G401.6 (cell line): Measurements from ENCODE around the gene XAB2.

Source experiments
- FAIRE-seq: peaks from 2 replicates; lab custom pipeline; 2012; peaks lifted over from hg19 to GRCh38; lab: Jason Lieb, UNC

XAB2 gene

DNA sequence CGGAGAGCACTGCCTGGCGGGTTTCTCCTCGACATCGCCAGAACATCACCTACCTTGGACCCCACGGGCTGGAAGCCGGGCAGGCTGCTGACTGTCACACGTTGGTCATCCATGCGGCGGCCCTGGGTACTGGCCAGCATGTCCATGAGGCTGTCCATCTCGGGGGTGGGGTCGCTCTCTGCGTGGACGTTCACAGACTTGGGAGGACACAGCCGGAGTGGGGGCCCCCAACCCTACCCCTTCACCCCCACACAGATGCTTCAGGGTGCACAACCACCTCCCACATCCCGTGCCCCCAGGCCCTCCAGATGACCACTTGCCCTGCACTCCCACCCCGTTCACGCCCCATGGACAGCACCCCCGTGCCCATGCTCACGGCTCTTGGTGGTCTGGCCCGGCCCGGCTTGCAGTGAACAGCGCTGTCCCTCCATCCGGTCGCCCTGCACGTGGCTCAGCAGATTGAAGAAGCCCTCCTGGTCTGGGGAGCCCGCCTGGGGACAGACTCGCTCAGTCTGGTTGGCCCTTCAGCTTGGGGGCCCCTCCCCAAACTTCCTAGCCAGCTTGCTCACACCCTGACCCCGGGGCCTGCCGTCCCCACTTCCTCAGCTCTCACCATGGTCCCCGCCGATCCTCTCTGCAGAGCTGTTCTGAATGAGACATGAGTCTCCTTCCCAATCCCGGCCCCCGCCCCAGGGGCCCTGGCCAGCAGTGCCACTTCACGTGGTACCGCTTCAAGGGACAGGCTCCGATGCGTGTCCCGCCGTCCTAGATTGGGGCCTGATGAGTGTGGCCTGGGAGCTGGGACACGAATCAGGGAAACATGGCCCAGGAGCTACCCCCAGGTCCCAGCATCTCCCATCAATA is 3.2 kb upstream of the XAB2 start:
- no peak for FAIRE-seq

DNA sequence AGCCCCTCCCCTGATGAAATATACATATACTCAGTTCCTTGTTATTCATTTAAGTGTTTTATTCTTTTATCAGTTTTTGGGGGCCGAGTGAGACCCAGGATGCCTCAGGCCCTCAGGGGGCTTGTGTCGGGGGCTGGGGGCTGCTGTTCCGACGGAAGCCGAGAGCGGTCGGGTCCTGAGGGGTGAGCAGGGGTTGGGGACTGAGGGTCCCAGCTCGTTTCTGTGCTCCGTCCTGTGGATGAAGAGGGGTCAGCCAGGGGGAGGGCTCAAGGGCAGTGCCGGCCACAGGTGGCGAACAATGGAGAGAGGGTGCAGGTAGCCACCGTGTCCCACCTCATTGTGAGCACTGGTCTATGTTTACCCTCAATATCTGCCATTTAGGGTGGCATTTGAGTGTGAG is 2.2 kb upstream of the XAB2 start:
- FAIRE-seq = no peak

DNA sequence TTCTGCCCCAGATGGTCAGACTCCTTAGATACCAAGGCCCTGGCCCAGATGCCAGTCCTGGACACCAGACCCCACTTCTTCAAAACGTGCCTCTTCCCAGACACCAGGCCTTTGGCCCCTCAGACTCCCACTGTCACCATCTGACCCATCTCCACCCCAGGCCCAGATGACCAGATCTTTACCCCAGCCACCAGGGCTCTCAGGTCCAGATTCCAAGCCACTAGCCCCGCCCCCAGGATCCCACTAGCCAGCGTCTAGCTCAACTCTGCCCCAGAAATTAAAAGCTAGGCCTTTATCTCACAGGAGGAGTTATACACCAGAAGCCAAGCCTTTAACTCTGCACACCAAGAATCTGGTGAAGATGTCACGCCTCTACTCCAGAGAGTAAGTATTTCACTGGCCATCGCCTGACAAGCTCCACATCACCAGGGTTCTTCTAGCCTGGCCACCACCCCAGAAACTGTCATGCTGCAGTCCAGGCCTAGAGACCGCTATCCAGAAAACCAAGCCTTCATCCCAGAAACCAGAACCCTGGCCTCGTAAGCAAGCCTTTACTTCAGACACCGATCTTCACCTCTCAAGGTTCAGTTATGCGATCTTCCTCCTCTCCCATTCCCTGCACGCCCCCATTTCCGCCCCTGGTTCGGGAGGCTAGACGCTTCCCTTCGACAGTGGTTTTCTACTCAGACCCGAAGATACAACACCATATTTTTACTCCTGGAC is 595 bp downstream of the XAB2 start:
- no peak for FAIRE-seq

DNA sequence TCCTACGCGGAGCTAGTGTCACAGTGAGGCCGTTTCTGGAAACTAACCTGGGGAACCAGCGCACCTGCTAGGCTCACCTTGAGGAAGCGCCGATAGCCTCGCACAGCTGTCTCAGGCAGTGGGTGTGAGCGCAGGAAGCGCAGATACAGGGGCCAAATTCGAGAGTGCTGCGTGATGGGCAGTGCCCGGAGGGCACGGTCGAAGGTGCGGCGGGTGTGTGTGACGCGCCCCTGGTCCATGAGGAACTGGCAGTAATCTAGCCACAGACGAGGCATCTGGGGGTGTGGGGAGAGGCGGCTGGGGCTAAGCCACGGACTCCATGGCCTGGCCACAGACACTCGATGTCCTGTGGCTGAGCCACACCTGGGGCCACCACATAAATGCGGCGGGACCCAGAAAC is 2.2 kb downstream of the XAB2 start:
- no peak for FAIRE-seq

DNA sequence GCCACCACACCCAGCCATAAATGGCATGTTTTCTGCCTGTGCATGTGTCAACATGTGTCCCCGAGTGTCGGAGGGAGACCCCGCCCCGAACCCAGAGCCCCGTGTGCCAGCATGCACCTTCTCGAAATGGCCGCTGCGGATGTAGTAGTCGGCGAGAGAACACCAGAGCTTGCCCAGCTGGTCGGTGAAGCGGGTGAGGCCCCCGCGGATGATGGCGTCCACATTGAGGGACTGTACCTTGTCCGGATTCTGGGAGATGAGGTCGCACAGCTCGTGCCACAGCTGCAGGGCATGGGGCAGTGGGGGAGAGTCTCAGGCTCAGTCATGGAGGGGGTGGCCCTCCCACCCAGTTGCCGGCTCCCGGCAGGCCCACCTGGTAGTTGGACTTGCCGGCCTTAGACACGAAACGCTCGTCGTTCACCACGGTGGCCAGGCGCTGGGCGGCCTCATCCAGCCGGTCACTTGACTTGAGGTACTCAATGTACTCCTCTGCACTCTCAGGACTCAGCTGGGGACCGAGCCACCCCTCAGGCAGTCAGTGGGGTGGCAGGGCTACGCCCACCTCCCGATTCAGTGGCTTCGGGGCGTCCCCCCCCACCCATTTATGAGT is 3.5 kb downstream of the XAB2 start:
- FAIRE-seq = no peak

DNA sequence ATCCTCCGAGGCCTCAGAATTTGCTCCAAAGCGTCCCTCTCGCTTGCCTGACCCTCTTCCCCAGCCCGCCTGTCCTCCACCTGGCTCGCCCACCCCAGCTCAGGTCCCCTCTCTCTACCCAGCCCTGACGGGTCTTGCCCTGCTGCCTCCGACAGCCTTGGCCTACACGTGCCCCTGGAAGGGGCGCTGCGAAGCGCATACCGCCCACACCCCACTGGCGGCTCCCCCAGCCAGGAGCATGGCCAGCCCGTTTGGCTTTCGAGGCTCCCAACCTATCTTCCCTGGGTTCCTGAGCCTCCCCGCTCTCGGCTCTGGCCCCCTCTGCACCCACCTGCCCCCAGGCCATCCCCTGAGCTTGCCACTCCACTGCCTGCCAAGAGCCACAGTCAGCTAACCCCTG is 4.5 kb downstream of the XAB2 start:
- FAIRE-seq = no peak

DNA sequence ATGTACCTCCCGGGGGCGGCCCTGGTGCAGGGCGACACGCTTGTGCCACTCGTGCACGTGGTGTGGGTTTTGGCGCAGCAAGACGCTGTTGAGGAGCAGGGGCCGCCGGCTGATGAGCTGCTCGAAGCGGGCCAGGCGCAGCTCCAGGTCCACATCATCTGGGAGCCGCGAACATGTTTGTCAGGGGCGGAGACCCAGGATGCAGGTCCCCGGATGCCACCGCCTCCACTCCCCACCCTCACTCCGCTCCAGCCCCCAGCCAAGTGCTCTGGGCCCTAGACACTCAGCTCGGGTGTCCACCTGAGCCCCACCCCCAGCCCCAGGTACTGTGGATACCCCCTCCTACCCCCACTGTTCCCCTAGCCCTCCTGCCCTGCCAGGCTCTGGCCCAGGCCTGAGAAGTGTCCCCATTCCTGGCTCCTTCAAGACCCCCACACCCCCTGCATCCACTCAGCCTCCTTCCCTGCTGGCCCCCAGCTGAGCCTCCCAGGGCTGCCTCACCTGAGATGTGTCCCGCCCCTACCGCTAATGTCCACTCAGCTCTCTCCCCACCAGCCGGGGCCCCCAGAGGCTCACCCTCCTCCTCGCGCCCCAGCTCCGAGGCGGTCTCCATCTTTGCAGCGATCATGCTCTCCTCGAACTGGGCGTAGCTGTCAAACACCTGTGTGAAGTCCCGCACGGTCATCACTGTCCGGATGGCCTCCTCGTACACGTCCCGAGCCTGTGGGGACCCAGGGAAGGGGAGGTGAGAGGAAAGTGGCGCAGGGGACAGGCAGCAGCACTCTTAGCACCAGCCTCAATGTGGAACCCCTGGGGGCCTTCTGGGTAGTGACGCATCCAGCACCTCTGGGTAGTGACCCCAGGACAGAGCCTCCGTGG is 5.4 kb downstream of the XAB2 start:
- FAIRE-seq = no peak

DNA sequence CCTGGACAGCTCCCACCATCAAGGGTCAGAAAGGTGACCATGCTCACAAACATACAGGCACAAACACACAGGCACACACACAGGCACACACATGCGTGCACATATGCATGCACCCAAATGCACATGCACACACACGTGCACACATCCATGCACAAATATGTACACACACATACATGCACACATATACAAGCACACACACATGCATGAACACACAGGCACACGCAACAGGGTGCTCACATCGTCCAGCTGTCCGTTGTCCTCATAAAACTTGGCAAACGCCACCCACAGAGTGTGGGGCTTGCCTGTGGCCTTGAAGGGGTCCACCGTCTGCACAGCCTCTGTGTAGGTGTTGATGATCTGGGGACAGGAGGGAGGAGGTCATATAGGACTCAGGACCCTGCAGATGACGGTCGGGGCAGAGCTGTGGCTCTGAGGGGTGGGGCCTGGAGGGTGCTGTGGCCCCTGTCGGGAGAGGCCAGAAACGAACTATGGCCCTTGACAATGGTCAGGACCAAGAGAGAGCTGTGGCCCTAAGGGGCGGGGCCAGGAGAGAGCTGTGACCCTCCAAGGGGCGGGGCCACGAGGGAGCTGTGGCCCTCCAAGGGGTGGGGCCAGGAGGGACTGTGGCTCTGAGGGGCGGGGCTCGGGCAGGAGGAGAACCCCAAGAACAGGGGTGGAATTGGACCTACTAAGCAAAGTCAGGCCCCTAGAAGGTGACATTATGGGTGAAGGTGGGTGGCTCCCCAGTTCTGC is 6.2 kb downstream of the XAB2 start:
- FAIRE-seq = no peak

DNA sequence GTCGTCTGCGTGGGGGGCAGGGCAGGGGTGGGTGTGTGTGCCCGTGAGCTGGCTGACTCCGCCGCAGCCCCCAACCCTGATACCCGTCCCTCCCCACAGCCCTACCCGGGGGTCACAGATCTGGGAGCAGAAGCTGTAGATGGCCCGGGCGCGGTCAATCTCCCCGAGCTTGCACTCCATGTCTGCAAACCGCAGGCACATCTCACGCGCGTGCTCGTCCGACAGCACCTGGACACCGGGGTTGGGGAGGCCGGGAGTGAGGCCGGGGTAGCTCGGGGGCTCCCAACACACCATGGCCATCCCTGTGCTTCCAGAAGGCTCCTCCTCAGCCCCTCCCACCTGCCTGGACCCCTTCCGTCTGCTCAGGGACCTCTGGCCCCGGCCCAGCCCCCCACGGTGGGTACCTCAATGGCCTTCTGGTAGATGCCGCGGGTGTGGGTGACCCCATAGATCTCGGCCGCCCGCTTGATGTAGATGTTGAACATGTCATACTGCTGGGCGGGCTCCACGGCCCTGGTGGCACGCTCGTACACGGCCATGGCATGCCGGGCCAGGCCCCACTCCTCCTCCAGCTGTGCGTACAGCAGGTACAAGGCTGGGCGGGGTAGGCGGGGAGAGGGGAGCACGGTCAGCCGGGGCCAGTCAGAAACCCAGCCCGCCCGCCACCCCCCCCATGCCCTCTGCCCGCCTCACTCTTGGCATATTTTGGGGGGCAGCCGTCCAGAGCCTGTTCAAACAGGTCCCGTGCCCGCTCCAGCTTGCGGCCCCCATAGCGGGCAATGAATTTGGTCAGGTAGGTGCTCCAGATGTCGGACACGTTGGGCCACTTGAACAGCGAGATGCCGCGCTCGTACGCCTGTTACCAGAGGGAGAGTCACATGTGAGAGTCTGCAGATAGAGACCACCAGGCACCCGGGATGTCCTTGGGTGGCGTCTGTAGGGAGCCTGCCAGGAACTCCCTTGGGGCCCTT is 8.6 kb downstream of the XAB2 start:
- no peak for FAIRE-seq

DNA sequence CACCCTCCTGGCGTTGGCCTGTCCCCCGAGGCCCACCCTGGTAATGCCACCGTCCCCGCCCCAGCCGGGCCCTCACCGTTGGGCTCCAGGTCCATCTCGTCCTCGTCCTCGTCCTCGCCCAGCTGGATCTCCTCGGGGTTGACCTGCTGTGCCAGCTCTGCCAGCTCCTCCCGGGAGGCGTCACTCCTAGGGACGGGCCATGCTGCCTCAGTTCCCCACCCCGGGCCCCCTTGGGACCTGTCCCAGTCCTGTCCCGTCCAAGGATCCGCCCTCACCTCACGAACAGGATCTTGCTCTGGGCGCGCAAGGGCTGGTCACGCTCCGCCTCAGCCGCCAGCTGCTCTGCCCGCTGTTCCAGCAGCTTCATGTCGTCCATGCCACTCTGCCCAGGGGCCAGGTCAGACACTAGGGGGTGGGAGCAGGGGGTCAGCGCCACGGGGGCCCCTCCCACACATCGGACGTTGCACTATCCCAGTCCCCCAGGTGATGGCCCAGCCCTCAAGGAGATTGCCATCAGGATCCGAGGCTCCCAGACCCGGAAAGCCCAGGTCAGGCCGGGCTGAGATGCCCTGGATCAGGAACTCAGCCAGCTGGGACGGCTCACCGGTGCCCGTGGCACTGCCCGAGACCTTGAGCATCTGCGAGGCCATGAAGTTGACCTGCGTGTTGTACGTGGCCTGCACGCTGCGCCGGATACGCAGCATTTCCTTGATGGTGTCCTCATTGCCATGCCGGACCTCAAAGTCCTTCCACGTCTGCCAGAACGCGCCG is 9.5 kb downstream of the XAB2 start:
- FAIRE-seq = no peak

DNA sequence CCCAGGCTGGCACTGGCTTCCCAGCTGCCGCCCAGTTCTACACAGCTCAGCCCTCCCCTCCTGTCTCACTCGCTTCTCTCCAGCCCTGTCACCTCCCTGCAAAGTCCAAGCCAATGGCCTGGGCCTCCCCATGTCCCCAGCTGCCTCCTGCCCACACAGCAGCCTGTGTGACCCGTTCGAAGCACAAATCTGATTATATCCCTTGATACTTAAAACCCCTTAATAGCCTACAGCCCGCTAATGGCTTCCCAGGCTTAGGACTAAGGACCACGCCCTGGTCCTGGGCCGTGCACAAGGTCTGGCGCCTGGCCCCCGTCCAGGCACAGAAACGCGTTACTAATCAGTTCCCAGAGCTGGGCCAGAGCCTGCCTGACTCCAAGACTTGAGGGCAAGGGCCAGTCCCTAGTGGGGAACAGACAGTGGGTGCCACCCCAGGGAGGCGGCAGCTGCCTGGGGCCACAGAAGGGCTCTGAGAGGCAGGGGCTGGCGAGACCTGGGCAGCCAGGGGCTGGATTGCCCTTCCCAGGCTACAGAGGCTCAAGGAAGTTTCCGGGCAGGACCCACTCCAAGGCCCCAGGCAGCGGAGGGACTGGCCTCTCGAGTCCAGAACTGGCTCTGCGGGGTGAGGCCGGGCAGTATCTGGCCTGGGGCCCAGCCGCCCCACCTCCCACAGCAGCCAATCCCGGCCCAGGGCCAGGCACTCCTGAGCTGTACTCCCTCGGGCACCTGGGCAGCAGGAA is 10.4 kb downstream of the XAB2 start:
- no peak for FAIRE-seq

DNA sequence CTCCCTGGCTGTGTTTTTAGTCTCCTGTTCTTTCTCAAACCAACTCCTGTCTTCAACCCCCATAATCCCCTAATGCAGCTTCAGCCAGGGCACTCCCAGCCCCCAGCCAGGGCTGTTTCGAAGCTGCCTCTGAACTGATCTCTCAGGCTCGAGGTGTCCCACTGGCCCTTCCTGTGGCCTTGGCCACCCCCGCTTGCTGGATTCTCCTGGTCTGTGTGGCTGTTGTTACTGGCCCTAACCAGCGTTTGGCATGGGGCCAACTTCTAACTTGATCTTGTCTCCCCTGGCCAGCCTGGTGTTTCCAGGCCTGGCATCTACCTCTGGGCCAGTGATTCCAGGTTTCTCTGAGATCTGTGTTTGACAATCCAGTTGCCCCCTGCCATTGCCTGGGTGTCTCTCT is 11.0 kb downstream of the XAB2 start:
- FAIRE-seq = no peak

DNA sequence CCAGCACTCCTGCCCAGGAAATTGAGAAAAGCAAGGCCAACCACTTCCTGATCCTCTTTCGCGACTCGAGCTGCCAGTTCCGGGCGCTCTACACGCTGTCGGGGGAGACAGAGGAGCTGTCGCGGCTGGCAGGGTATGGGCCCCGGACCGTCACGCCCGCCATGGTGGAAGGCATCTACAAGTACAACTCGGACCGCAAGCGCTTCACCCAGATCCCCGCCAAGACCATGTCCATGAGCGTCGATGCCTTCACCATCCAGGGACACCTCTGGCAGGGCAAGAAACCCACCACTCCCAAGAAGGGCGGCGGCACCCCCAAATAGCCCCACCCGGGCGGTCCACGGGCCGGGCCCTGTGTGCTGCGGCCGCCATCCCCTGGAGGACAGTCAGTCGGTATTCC is 11.6 kb downstream of the XAB2 start:
- no peak for FAIRE-seq

DNA sequence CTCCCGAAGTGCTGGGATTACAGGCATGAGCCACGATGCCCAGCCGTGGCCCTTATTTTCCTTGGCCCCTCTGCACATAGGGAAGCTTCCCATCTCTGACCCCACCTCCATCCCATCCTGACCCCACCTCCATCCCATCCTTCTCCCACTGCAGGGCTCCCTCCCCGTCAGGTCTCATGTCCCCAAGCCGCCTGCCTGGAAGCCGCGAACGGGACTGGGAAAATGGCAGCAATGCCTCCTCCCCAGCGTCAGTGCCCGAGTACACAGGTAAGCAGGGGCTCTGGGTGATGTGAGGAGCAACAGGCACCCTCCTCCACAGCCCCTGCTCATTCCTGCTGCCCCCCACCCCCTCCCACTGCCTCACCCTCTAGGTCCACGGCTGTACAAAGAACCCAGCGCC is 12.2 kb downstream of the XAB2 start:
- FAIRE-seq = no peak

DNA sequence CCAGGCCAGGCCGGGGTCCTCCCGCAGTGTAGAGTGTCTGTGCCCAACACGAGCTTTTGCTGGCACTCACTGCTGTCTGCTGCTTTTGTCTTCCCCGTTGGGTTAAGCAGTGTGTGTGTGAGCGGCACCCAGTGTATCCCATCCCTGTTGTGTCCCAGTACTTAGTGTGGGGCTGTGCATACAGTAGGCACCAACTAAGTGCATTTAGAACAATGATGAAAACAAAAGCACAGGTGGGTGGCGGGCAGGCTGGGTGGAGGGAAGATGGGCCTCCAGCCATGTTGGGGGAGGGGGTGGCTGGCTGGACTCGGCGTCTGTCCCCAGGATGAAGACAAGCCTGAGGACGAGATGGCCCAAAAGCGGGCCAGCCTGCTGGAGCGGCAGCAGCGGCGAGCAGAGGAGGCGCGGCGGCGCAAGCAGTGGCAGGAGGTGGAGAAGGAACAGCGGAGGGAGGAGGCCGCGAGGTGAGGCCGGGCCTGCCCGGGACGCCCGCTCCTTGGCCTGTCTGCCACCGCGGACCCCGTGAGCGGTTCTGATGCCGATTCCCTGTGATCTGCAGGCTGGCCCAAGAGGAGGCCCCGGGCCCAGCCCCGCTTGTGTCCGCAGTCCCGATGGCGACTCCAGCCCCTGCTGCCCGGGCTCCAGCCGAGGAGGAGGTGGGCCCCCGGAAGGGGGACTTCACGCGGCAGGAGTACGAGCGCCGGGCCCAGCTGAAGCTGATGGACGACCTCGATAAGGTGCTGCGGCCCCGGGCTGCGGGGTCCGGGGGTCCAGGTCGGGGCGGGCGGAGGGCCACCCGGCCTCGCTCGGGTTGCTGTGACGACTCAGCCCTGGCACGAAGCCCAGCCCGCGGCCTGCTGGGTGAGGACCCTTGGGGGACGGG is 14.2 kb downstream of the XAB2 start:
- FAIRE-seq = no peak

DNA sequence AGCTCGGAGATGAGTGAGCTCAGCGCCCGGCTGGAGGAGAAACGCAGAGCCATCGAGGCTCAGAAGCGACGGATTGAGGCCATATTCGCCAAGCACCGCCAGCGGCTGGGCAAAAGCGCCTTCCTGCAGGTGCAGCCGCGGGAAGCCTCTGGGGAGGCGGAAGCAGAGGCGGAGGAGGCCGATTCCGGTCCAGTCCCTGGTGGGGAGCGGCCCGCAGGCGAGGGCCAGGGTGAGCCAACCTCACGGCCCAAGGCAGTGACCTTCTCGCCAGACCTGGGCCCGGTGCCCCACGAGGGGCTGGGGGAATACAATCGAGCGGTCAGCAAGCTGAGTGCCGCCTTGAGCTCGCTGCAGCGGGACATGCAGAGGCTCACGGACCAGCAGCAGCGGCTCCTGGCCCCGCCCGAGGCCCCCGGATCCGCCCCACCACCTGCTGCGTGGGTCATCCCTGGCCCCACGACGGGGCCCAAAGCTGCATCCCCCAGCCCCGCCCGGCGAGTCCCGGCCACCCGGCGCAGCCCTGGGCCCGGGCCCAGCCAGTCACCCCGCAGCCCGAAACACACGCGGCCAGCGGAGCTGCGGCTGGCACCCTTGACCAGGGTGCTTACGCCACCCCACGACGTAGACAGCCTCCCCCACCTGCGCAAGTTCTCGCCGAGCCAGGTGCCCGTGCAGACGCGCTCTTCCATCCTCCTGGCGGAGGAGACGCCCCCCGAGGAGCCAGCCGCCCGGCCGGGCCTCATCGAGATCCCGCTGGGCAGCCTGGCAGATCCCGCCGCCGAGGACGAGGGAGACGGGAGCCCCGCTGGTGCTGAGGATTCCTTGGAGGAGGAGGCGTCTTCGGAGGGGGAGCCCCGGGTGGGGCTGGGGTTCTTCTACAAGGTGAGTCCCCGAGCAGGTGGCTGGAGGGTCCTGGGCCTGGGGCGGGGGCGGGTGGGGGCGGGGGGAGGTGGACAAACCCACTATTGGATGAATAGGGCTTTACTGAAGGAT is 16.8 kb downstream of the XAB2 start:
- no peak for FAIRE-seq
